HG03108 (cell line): Measurements from ENCODE around the gene PNPLA6.

ENCODE experiments used
- ATAC-seq: cut with Tn5 transposase; IDR thresholded peaks from one replicate; pipeline ENCODE4 v1.9.1; 2021; ENCODE audit warnings: moderate library complexity; ENCODE audit not compliant: unreplicated experiment

PNPLA6 gene

DNA sequence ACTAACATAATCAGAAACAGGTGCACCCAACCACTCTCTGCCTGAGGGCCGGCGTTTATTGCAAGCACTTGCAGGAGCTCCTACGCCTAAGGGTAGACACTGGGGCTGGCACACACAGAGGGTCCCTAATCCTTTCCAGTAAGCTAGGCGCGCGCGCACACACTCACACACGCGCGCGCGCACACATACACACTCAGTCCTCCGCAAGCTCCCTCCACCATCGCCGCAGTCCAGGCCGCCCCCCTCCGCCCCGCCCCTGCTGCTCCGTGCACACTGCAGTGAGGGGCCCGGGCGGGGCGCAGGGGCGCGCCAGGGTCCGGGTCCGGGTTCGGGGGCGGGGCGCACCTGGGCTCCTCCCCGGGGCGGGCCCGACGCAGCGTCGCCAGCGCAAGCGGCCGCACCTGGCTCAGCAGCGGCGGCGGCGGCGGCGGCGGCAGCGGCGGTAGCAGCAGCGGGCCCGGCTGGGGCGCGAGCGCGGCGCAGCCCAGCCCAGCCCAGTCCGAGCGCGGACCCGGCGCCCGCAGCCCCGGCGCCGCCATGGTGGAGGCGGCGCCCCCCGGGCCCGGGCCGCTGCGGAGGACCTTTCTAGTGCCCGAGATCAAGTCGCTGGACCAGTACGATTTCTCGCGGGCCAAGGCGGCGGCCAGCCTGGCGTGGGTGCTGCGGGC, 60.1 kb downstream of the PNPLA6 start, which contains the start of gene CAMSAP3:
TSS of gene CAMSAP3 (plus strand) at position 398 of the 668 bp plus-strand sequence. CDS start at position 538, 140 bp downstream.
- ATAC-seq, result no peak

DNA sequence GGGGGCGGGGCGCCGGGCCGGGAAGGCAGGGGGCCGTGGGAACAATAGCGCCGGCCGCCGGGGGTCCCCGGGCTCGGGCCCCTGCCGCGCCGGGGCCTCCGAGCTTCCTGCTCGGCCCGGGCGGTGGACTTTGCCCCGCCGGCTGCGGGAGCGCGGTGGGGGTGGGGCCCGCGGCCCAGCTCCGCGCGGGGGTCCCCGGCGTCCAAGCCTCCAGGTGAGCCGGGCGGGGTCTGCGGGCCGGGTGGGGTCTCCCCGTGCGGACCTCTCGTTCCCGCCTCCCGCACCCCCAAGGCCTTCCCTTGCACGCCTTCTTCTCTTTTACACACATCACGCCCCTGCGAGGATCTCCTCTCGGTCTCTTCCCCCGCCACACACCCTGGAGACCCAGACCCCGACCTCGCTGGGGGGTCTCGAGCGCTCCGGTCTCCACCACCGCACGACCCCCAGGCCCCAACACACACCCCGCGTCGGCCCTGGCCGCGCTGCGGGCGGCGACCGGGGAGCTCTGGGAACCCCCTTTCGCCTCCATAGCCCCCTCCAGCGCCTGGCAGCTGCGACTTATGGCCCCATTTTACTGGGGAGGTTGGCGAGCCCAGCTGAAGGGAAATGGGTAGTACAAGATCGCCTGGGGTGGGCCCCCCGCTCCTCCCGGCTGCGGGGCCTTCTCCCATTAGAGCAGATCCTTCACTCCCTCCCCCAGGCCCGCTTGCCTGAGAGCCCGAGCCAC, 60.9 kb downstream of the PNPLA6 start:
- no peak for ATAC-seq

GRCh38 chr19:7597689-7598088, 62.2 kb downstream of the PNPLA6 start:
- ATAC-seq, result no peak

DNA sequence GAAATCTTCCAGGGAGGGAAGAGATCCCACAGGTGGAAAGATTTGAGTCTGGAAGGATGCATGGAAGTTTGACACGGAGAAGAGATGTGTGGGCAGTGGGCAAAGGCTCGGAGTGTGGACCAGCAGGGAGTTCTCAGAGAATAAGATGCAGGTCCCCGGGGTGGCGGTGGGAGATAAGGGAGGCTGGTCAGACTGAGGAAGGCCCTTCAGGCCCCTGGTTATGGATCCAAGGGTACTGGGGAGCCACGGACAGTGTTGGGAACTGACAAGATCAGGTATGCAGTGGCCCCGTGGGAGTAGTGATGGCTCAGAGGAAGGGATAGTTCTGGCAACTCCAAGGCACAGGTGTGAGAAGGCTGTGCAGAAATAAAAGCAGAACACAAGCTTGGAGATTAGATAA, 62.7 kb downstream of the PNPLA6 start:
- no peak for ATAC-seq

- no peak for ATAC-seq
Measured at GRCh38 chr19:7600721-7601120, 65.2 kb downstream of the PNPLA6 start.

GRCh38 chr19:7602240-7602934, 66.9 kb downstream of the PNPLA6 start:
- no peak for ATAC-seq

DNA sequence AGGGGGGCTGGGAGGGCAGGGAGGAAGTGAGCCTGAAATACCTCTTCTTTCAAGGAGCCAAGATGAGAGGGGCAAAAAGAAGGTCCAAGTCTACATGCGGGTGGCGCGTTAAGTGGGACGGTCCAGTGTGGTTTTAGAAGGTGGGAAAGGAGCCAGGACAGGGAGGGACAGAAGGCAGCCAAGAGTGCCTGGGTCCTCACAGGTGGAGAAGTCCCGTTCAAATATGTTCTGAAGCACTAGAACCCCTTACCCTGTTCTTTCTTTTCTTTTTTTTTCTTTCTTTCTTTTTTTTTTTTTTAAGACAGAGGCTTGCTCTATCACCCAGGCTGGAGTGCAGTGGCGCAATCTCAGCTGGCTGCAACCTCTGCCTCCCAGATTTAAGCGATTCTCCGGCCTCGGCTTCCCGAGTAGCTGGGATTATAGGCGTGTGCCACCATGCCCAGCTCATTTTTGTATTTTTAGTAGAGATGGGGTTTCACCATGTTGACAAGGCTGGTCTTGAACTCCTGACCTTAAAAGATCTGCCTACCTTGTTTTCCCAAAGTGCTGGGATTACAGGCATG, 67.5 kb downstream of the PNPLA6 start:
- no peak for ATAC-seq

- no peak for ATAC-seq
Measured at GRCh38 chr19:7603919-7604318, 68.4 kb downstream of the PNPLA6 start.

GRCh38 chr19:7605490-7606222, 70.1 kb downstream of the PNPLA6 start:
- no peak for ATAC-seq

DNA sequence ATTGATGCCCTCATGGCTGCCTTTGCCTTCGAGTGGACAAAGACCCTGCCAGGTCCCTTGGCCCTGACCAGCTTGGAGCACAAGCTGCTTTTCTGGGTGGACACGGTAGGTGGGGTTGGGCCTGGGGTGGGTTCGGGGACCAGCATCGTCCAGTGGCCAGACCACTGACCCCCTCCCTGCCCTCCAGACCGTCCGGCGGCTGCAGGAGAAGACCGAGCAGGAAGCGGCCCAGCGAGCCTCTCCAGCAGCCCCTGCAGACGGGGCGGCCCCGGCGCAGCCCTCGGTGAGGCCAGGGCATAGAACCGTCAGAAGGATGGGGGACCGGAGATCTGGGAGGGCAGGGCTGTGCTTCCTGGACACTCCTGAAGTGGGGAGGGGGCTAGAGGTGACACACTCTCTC, 70.8 kb downstream of the PNPLA6 start:
- no peak for ATAC-seq

GRCh38 chr19:7607212-7607873, 71.8 kb downstream of the PNPLA6 start:
- ATAC-seq, result no peak

DNA sequence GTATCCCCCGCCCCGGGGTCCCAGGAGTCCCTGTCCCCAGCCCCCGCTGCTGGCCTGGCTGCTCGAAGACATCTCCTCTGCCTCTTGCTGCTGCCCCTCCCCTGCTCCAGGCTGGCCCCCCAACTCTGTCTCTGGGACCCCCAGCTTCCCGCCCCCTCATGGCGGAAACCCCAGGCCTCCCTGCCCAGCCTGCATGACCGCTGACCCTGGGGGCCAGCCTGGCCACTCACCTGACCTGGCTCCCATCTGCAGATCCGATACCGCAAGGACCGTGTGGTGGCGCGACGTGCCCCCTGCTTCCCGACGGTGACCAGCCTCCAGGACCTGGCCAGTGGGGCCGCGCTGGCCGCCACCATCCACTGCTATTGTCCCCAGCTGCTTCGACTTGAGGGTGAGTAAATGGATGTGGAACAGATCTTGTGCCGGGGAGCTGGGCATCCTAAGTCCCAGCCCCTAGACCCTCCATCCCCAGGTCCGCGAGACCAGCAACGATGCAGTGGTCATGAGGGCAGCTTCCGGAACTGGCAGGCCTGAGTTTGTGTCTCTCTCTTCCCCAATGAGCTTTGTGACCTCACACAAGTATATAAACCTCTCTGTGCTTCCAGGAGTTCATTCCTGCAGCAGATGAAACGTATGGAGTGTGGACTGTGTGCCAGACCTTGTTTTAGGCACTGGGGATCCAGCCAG, 72.5 kb downstream of the PNPLA6 start:
- no peak for ATAC-seq

DNA sequence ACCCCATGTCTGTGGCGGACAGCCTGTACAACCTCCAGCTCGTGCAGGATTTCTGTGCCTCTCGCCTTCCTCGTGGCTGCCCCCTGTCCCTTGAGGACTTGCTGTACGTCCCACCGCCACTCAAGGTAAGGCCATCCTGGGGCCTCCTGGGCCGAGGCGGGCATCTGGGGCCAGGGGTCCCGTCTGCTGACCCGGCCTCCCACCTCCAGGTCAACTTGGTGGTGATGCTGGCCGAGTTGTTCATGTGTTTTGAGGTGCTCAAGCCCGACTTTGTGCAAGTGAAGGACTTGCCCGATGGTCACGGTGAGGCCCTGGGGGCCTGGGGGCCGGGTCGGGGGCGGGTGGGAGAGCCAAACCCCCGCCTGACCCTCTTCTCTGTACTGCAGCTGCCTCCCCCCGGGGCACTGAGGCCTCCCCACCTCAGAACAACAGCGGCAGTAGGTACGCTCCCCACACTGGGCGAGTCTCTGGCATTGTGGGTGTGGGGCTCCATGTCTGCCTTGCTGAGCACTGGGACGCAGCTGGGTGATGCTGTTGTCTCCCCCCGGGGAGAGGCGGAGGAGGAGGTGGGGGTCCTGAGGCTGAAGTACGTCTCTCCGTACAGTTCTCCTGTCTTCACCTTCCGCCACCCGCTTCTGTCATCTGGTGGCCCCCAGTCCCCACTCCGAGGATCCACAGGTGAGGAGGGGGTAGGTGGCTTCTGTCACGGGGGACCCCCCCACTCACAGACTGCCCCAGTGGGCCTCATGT, 75.1 kb downstream of the PNPLA6 start:
- ATAC-seq, result no peak
